ENCODE data around the gene MTREX. TPM values are rescaled to one million over a fixed set of nuclear protein-coding genes. Genes with fewer than 3 reads are reported as not detected.
A peak's percentile ranks its signal among the peaks of the same experiment; 100 is the strongest.

The MTREX gene
- total RNA-seq, 1 experiment from 2014 or later = 25.6 TPM

DNA sequence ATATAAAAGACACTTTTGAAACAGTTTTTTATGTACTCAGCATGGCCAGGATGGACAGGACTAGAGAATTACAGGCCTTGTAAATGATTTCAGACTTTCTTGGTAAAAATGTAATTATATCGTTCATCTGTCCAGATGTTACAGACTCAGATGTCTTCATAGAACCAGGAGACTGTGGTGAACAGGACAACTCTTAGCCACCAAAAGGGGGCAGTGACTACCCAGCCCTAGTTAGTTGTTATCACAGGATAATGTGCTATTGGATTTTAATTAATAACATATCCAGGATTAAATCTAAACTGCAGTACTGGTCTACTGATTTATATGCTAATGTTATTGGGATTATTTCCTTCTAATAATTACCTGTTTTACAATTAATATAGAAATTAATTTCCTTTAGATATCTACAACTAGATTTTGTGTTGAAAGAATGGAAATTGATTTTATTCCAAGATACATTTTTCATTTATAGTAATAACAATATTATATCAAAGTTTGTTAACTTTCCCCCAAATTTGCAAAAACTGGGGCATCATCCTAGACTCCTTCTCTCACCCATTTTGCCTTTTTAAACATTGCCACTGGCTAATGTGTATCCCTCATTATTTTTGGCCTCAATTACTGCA is 99.4 kb downstream of the MTREX start:
- Histone ChIP-seq H2AFZ (ENCODE audit: low read length) (no peak overlapping the region), H3K27ac (ENCODE audit: low read length) (no peak overlapping the region), H3K36me3 (ENCODE audit: low read depth, low read length) (peaks cover 4% of the 10 kb centered on the region; the same call in 1 of the 2 replicates), H3K9ac (ENCODE audit: low read length) (no peak overlapping the region), H3K9me3 (ENCODE audit: low read length) (no peaks in the 10 kb centered on the region), H3K4me3 (ENCODE audit: low read length) (no peak overlapping the region), H3K4me1 (ENCODE audit: insufficient read depth, low read length) (no peaks in the 10 kb centered on the region), H3F3A (ENCODE audit: low read length, unreplicated experiment) (no peaks in the 10 kb centered on the region), H3K4me2 (ENCODE audit: low read length) (no peak overlapping the region), H3K27me3 (ENCODE audit: low read length) (no peaks in the 10 kb centered on the region), H4K20me1 (ENCODE audit: low read length) (no peaks in the 10 kb centered on the region), H3K9me2 (replicated peaks; ENCODE audit: low read length) (no peaks in the 10 kb centered on the region), H3K79me2 (ENCODE audit: low read length) (no peaks in the 10 kb centered on the region)
- CTCF ChIA-PET = interaction anchor here (0.6 to 1.0 kb wide), 2 partner anchors 11 to 286 kb away, joined by 4 to 5 read pairs; no protein-coding TSS in a partner anchor
- POLR2A ChIA-PET (ENCODE audit: unreplicated experiment) = no interaction called here
- ATAC-seq (peak; percentile 67), DNase-seq (peak; percentile 42)
- no TSS peak for BruUV-seq (replicated peaks)
- TF ChIP-seq, protein P1, sequence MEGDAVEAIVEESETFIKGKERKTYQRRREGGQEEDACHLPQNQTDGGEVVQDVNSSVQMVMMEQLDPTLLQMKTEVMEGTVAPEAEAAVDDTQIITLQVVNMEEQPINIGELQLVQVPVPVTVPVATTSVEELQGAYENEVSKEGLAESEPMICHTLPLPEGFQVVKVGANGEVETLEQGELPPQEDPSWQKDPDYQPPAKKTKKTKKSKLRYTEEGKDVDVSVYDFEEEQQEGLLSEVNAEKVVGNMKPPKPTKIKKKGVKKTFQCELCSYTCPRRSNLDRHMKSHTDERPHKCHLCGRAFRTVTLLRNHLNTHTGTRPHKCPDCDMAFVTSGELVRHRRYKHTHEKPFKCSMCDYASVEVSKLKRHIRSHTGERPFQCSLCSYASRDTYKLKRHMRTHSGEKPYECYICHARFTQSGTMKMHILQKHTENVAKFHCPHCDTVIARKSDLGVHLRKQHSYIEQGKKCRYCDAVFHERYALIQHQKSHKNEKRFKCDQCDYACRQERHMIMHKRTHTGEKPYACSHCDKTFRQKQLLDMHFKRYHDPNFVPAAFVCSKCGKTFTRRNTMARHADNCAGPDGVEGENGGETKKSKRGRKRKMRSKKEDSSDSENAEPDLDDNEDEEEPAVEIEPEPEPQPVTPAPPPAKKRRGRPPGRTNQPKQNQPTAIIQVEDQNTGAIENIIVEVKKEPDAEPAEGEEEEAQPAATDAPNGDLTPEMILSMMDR (conservative IDR thresholded peaks at IDR 0.05; ENCODE audit: low read depth, low read length) = peak; percentile 75
- TF ChIP-seq EZH2phosphoT487 (IDR thresholded peaks at IDR 0.05; ENCODE audit: borderline replicate concordance, low read length) = no peak
- intact Hi-C loops (cut with micrococcal nuclease) = loop anchor here (2.0 to 10.0 kb wide), 2 partner anchors 286 to 518 kb away; no protein-coding TSS in a partner anchor

DNA sequence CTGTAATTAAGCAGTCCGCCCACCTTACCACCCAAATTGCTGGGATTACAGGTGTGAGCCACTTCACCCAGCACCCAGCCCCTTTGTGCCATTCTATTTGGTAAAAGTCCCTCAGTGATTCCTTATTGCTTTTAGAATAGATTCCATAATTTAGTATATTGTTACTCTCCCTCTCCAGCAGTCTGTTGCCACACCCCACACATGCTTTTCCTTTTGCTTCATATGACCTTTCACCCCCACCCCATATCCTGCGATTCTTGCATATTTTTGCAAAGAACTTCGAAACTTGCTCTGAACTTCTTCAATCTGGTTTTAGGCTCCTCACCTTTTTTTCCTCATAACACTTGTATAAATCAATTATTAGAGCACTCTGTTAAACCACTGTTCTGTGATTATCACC is 100.2 kb downstream of the MTREX start:
- no peak overlapping the region for H3K27ac ChIP-seq (ENCODE audit: low read length)
- peaks cover 4% of the 10 kb centered on the region; the same call in 1 of the 2 replicates for H3K36me3 ChIP-seq (ENCODE audit: low read depth, low read length)
- no peaks in the 10 kb centered on the region for H4K20me1 ChIP-seq (ENCODE audit: low read length)
- no peaks in the 10 kb centered on the region for H3F3A ChIP-seq (ENCODE audit: low read length, unreplicated experiment)
- no peak overlapping the region for H2AFZ ChIP-seq (ENCODE audit: low read length)
- intact Hi-C loops (cut with micrococcal nuclease) = loop anchor here (2.0 to 10.0 kb wide), 2 partner anchors 285 to 517 kb away; no protein-coding TSS in a partner anchor
- POLR2A ChIA-PET (ENCODE audit: unreplicated experiment) = no interaction called here
- BruUV-seq (replicated peaks) = no TSS peak
- no peak overlapping the region for H3K4me3 ChIP-seq (ENCODE audit: low read length)
- TF ChIP-seq EZH2 (IDR thresholded peaks at IDR 0.05; ENCODE audit: low read length, unreplicated experiment) (no peak), EZH2phosphoT487 (IDR thresholded peaks at IDR 0.05; ENCODE audit: borderline replicate concordance, low read length) (no peak)
- TF ChIP-seq, protein P1 (conservative IDR thresholded peaks at IDR 0.05; ENCODE audit: low read depth, low read length) = no peak
- H3K4me2 ChIP-seq (ENCODE audit: low read length) = no peak overlapping the region
- ATAC-seq (no peak), DNase-seq (no peak)
- no peaks in the 10 kb centered on the region for H3K4me1 ChIP-seq (ENCODE audit: insufficient read depth, low read length)
- H3K9me3 ChIP-seq (ENCODE audit: low read length) = no peaks in the 10 kb centered on the region
- H3K9ac ChIP-seq (ENCODE audit: low read length) = no peak overlapping the region
- CTCF ChIA-PET = no interaction called here
- H3K9me2 ChIP-seq (replicated peaks; ENCODE audit: low read length) = no peaks in the 10 kb centered on the region
- no peaks in the 10 kb centered on the region for H3K27me3 ChIP-seq (ENCODE audit: low read length)
- H3K79me2 ChIP-seq (ENCODE audit: low read length) = no peaks in the 10 kb centered on the region

DNA sequence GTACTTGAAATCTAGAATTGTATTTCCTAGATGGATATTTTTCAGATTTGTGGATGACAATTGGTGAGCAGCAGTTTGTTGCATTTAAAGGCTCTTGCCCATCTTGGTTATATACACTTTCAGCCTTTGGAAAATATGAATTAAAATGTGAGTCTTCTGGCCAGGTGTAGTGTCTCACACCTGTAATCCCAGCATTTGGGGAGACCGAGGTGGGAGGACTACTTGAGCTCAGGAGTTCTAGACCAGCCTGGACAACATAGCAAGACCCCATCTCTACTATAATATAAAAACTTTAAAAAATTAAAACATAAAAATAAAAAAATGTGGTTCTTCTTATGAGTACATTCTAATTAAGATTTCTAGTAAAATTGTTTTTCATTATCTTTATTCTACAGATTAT is 102.0 kb downstream of the MTREX start:
- POLR2A ChIA-PET (ENCODE audit: unreplicated experiment) = no interaction called here
- no peak overlapping the region for H2AFZ ChIP-seq (ENCODE audit: low read length)
- intact Hi-C loops (cut with micrococcal nuclease) = loop anchor here (5.0 to 10.0 kb wide), 2 partner anchors 128 to 515 kb away; no protein-coding TSS in a partner anchor
- H3K9me3 ChIP-seq (ENCODE audit: low read length) = no peaks in the 10 kb centered on the region
- DNase-seq = no peak
- H3K27me3 ChIP-seq (ENCODE audit: low read length) = no peaks in the 10 kb centered on the region
- H3K9me2 ChIP-seq (replicated peaks; ENCODE audit: low read length) = no peaks in the 10 kb centered on the region
- no peak for TF ChIP-seq EZH2 (IDR thresholded peaks at IDR 0.05; ENCODE audit: low read length, unreplicated experiment)
- no peak for TF ChIP-seq EZH2phosphoT487 (IDR thresholded peaks at IDR 0.05; ENCODE audit: borderline replicate concordance, low read length)
- TF ChIP-seq, protein P1 (conservative IDR thresholded peaks at IDR 0.05; ENCODE audit: low read depth, low read length) = no peak
- H3K79me2 ChIP-seq (ENCODE audit: low read length) = no peaks in the 10 kb centered on the region
- no TSS peak for BruUV-seq (replicated peaks)
- H4K20me1 ChIP-seq (ENCODE audit: low read length) = no peaks in the 10 kb centered on the region
- no peaks in the 10 kb centered on the region for H3F3A ChIP-seq (ENCODE audit: low read length, unreplicated experiment)
- H3K36me3 ChIP-seq (ENCODE audit: low read depth, low read length) = peaks cover 4% of the 10 kb centered on the region; the same call in 1 of the 2 replicates
- no peak overlapping the region for H3K4me3 ChIP-seq (ENCODE audit: low read length)
- H3K27ac ChIP-seq (ENCODE audit: low read length) = no peak overlapping the region
- H3K4me2 ChIP-seq (ENCODE audit: low read length) = no peak overlapping the region
- no peak overlapping the region for H3K9ac ChIP-seq (ENCODE audit: low read length)
- CTCF ChIA-PET = no interaction called here
- no peak for ATAC-seq
- H3K4me1 ChIP-seq (ENCODE audit: insufficient read depth, low read length) = 0 out of 2 replicates have a peak, but pooled peaks cover under 1% of the 10 kb centered on the region
